NCI-H510A (cell line): ENCODE results near the gene PLCB3.

Experiments used
- DNase-seq: peaks from one replicate; lab custom pipeline; 2025; lab: John Stamatoyannopoulos, UW

The PLCB3 gene

GRCh38 chr11:64222651-64223000, 28.7 kb upstream of the PLCB3 start:
- DNase-seq = no peak

DNA sequence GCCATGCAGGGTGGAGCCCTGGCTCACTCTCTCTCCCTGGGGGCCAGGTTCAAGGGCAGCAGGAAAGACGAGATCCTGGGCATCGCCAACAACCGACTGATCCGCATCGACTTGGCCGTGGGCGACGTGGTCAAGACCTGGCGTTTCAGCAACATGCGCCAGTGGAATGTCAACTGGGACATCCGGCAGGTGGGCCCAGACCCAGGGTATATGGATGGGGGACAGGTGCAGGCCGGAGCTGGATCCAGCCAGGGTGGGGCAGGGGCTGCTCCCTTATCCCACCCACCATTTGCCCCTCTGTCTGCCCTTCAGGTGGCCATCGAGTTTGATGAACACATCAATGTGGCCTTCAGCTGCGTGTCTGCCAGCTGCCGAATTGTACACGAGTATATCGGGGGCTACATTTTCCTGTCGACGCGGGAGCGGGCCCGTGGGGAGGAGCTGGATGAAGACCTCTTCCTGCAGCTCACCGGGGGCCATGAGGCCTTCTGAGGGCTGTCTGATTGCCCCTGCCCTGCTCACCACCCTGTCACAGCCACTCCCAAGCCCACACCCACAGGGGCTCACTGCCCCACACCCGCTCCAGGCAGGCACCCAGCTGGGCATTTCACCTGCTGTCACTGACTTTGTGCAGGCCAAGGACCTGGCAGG, 28.2 kb upstream of the PLCB3 start:
- DNase-seq = no peak

- DNase-seq = no peak
Observed at GRCh38 chr11:64224151-64224890, 27.0 kb upstream of the PLCB3 start.

- no peak for DNase-seq
Observed at GRCh38 chr11:64224891-64225607, 26.3 kb upstream of the PLCB3 start.

GRCh38 chr11:64225608-64226506, 25.5 kb upstream of the PLCB3 start, which contains the start of the genes NUDT22 and TRPT1:
NUDT22 (plus strand) TSS chr11:64226274; CDS start chr11:64226653, 379 bp downstream.
TRPT1 (minus strand) TSS chr11:64226186; CDS start chr11:64225860, 326 bp downstream.
- peak; percentile 89 for DNase-seq

DNA sequence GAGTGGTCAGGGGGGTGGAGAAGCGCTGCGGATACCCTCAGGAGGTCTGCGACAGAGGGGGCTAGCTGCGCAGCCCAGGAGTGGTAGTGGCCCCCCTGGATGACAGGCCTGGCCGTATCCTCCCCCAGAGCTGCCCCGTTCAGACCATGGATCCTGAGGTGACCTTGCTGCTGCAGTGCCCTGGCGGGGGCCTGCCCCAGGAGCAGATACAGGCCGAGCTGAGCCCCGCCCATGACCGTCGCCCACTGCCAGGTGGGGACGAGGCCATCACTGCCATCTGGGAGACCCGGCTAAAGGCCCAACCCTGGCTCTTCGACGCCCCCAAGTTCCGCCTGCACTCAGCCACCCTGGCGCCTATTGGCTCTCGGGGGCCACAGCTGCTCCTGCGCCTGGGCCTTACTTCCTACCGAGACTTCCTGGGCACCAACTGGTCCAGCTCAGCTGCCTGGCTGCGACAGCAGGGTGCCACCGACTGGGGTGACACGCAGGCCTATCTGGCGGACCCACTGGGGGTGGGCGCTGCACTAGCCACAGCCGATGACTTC, 24.8 kb upstream of the PLCB3 start:
- peak; percentile 56 for DNase-seq

DNA sequence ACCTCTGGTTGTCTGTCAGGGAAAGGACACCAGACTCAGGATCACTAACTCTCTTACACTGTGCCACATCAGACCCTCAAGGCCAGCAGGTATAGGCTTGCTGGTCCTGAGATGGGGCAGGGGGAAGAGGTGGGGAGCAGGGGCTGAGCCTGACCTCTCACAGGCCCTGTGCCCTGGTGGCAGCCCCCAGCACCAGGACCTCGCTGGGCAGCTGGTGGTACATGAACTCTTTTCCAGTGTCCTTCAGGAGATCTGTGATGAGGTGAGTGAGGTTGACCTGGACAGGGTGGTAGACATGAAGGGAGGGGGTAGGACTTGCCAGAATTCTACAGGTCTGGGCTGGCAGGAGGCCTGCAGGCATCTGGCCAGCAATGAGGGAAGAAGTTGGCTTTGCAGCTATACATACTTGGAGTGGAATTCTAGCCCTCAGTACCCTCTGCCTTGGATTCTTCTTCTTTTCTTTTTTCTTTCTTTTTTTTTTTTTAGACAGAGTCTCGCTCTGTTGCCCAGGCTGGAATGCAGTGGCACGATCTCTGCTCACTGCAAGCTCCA, 23.8 kb upstream of the PLCB3 start:
- DNase-seq = no peak

- no peak for DNase-seq
Observed at GRCh38 chr11:64229090-64229743, 22.1 kb upstream of the PLCB3 start.

GRCh38 chr11:64229744-64230170, 21.6 kb upstream of the PLCB3 start:
- DNase-seq = no peak

GRCh38 chr11:64230171-64230984, 21.0 kb upstream of the PLCB3 start, which contains the start of gene DNAJC4:
DNAJC4 (plus strand) TSS chr11:64230548; CDS start chr11:64230855, 307 bp downstream.
- peak; percentile 95 for DNase-seq

GRCh38 chr11:64230985-64231365, 20.4 kb upstream of the PLCB3 start:
- no peak for DNase-seq

- DNase-seq = no peak
Observed at GRCh38 chr11:64231546-64231945, 19.8 kb upstream of the PLCB3 start.

DNA sequence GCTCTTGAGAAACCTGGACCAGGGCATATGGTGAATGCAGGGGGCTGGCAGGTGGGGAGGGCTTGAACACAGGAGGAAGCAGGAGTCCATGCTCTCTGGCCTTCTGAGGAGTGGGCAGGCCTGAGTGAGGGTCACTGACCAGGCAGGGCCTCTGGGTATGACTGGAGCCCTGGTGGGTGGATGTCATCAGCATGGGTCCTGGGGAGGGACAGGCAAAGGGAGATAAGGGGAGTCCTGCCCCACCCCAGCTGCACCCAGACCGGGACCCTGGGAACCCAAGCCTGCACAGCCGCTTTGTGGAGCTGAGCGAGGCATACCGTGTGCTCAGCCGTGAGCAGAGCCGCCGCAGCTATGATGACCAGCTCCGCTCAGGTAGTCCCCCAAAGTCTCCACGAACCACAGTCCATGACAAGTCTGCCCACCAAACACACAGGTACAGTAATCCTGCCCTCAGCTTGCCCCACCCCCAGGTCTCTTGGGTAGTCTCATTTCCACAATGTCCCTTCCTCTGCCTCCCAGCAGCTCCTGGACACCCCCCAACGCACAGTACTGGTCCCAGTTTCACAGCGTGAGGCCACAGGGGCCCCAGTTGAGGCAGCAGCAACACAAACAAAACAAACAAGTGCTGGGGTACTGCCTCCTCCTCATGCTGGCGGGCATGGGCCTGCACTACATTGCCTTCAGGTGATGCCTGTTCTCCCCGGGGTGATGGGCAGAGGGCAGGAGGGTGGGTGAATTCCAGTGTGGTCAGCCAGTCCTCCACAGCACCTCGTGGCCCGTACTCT, 19.0 kb upstream of the PLCB3 start:
- no peak for DNase-seq

DNA sequence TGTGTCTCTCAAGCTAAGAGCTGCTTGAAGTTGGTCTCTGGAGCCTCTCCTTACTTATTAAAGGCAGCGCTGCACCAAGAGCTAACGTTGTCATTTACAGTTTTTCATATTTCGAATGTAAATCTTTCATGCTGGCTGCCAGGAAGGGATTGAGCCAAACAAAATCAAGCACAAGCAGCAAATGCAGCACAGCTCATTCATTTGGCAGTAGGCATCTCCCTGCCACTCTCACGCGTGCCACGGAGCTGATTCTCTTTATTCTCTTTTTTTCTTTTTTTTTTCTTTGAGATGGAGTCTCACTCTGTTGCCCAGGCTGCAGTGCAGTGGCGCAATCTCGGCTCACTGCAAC, 18.4 kb upstream of the PLCB3 start:
- DNase-seq = no peak

GRCh38 chr11:64233913-64234586, 17.3 kb upstream of the PLCB3 start, which contains the start of gene VEGFB:
VEGFB (plus strand) TSS chr11:64234584; CDS start chr11:64234834, 250 bp downstream.
- peak; percentile 66 for DNase-seq

- no peak for DNase-seq
Observed at GRCh38 chr11:64234647-64235379, 16.5 kb upstream of the PLCB3 start.

DNA sequence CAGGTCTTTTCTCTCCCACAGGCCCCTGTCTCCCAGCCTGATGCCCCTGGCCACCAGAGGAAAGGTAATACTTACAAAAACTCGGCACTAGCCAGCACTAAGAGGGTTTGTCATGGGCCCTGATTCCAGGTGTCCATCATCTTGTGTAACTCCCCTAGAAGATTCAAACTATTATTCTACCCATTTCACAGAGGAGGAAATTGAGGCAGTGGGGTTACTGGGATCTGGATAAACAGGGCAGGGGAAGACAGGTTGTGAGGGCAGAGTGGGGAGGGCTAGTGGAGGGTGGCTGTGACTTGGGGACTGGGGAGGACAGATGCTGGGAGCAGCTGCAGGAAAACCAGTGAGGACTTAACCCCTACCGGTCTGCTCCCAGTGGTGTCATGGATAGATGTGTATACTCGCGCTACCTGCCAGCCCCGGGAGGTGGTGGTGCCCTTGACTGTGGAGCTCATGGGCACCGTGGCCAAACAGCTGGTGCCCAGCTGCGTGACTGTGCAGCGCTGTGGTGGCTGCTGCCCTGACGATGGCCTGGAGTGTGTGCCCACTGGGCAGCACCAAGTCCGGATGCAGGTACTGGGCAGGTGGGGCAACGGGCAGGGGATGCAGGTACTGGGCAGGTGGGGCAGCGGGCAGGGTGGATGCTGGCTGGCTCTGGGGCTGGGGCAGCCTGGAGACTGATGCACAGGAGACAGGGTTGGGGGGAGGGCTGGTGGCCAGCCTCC, 15.7 kb upstream of the PLCB3 start:
- no peak for DNase-seq
